BLaER1 treated with 17β-estradiol and CSF1 and Interleukin-3, amounts not matched to agents 10 nM and 100 nM (cell line): Measurements from ENCODE around the gene TAF11L3.
"Not testable (repeated sequence)": the region's sequence is repeated elsewhere in the genome, so short reads cannot be mapped to it uniquely, and the experiment has no call there.

Experiments
- H3K27ac ChIP-seq, 11 experiments: shearing (Covaris generic); formaldehyde crosslinking; 2 replicates each; pipeline ENCODE4 v1.8.1; 2022
- H3K27me3 ChIP-seq, 11 experiments: shearing (Covaris generic); formaldehyde crosslinking; 2 replicates each; pipeline ENCODE4 v1.8.1; 2022
- H3K36me3 ChIP-seq, 11 experiments: shearing (Covaris generic); formaldehyde crosslinking; 2 replicates each; pipeline ENCODE4 v1.8.1; 2022
- H3K4me1 ChIP-seq, 10 experiments: shearing (Covaris generic); formaldehyde crosslinking; 2 replicates each; pipeline ENCODE4 v1.8.1; 2022
- H3K4me2 ChIP-seq, 11 experiments: shearing (Covaris generic); formaldehyde crosslinking; 2 replicates each; pipeline ENCODE4 v1.8.1; 2022
- H3K4me3 ChIP-seq, 10 experiments: shearing (Covaris generic); formaldehyde crosslinking; 2 replicates each; pipeline ENCODE4 v1.8.1; 2022
- H3K9ac ChIP-seq, 11 experiments: shearing (Covaris generic); formaldehyde crosslinking; 2 replicates each; pipeline ENCODE4 v1.8.1; 2022
- H3K9me3 ChIP-seq, 11 experiments: shearing (Covaris generic); formaldehyde crosslinking; replicated peaks in 1 of 11; 2 replicates each; pipeline ENCODE4 v1.8.1; 2022
- H4K20me1 ChIP-seq, 11 experiments: shearing (Covaris generic); formaldehyde crosslinking; 2 replicates each; pipeline ENCODE4 v1.8.1; 2022
- Cebpa-rat ChIP-seq, 11 experiments: shearing (Covaris generic); IDR thresholded peaks; 2 replicates each; pipeline ENCODE4 v1.8.1; 2022

TAF11L3 gene

GRCh38 chr5:17492770-17493169 lies 25.4 kb upstream of the TAF11L3 start:
- H3K27ac ChIP-seq = no peak overlapping the region
- H4K20me1 ChIP-seq = no peaks in the 10 kb centered on the region
- H3K9ac ChIP-seq = no peak overlapping the region
- H3K27me3 ChIP-seq = no peaks in the 10 kb centered on the region
- no peaks in the 10 kb centered on the region for H3K36me3 ChIP-seq
- H3K9me3 ChIP-seq = peaks cover 0 to 13% (median 4%) of the 10 kb centered on the region in 11 experiments; a peak in 6 of 22 replicates
- no peak overlapping the region for H3K4me3 ChIP-seq
- no peak overlapping the region for H3K4me2 ChIP-seq
- no peak for TF ChIP-seq Cebpa-rat (IDR thresholded peaks at IDR 0.05)
- H3K4me1 ChIP-seq = peaks cover 0 to 8% (median 0%) of the 10 kb centered on the region in 10 experiments; a peak in 2 of 20 replicates

DNA sequence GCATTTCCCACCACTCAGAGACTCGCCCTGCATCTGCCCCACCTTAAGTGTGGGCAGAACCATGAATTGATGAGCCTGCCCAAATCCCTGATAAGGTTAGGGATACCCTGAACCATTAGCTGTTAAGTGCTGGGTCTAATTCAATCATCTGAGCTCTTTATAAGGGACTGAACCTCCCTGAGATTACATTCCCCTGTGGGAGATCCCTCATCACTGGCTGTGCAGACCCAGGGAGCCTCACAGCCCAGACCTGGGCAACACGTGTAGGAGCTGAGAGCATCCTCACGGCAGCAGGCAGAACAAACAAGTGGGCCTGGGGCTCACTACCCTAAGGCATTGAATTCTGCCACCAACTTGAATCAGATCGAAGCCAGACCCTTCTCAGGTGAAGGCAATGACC lies 20.7 kb upstream of the TAF11L3 start:
- no peaks in the 10 kb centered on the region for H3K4me1 ChIP-seq
- H3K36me3 ChIP-seq = no peaks in the 10 kb centered on the region
- no peak overlapping the region for H3K27ac ChIP-seq
- no peaks in the 10 kb centered on the region for H4K20me1 ChIP-seq
- no peaks in the 10 kb centered on the region for H3K27me3 ChIP-seq
- no peak for TF ChIP-seq Cebpa-rat (IDR thresholded peaks at IDR 0.05)
- peaks cover 0 to 6% (median 4%) of the 10 kb centered on the region in 11 experiments; a peak in 5 of 22 replicates for H3K9me3 ChIP-seq
- no peak overlapping the region for H3K4me3 ChIP-seq
- H3K4me2 ChIP-seq = no peak overlapping the region
- H3K9ac ChIP-seq = no peak overlapping the region

DNA sequence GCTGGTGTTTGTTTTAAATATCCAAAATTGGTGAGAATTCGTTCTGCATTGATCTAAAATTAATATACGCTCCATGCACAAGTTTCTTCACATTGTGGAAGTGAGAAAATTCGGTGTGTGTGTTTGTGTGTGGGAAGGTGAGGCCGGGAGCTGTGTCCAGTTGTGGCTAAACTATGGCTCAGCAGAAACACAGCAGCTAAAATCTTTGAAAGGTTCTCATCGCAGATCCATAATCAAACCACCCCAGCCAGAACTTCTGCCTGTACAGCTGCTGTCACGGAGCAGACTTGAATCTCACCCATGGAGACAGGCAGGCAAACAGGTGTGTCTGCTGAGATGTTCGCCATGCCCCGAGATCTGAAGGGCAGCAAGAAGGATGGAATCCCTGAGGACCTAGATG lies 20.2 kb upstream of the TAF11L3 start, which contains the start of gene TAF11L2:
TAF11L2 (plus strand) TSS at position 301 of the 400 bp plus-strand sequence.
- not testable (repeated sequence) for H3K27me3 ChIP-seq, H4K20me1 ChIP-seq, H3K27ac ChIP-seq, H3K4me3 ChIP-seq, H3K4me2 ChIP-seq, H3K36me3 ChIP-seq, H3K9ac ChIP-seq, H3K9me3 ChIP-seq, H3K4me1 ChIP-seq

GRCh38 chr5:17511775-17512325 lies 6.3 kb upstream of the TAF11L3 start:
- H3K36me3 ChIP-seq = no peaks in the 10 kb centered on the region
- TF ChIP-seq Cebpa-rat (IDR thresholded peaks at IDR 0.05) = no peak

GRCh38 chr5:17517526-17517925 lies 641 bp upstream of the TAF11L3 start:
- H4K20me1 ChIP-seq = not testable (repeated sequence)

More at GRCh38 chr5:17511775-17512325, 6.3 kb upstream of the TAF11L3 start:
- Histone ChIP-seq H3K27ac (no peak overlapping the region), H4K20me1 (no peaks in the 10 kb centered on the region), H3K9ac (no peak overlapping the region), H3K9me3 (no peaks in the 10 kb centered on the region), H3K4me2 (no peak overlapping the region), H3K4me3 (no peak overlapping the region), H3K4me1 (no peaks in the 10 kb centered on the region), H3K27me3 (no peaks in the 10 kb centered on the region)

GRCh38 chr5:17519508-17519907 lies 1.3 kb downstream of the TAF11L3 start:
- H3K9ac ChIP-seq, H3K4me3 ChIP-seq, H3K9me3 ChIP-seq, H3K27ac ChIP-seq, H3K36me3 ChIP-seq, H3K4me2 ChIP-seq, H3K27me3 ChIP-seq, H4K20me1 ChIP-seq, H3K4me1 ChIP-seq: not testable (repeated sequence)

More at GRCh38 chr5:17517526-17517925, 641 bp upstream of the TAF11L3 start:
- H3K4me1 ChIP-seq, H3K4me2 ChIP-seq, H3K27ac ChIP-seq, H3K9ac ChIP-seq, H3K27me3 ChIP-seq, H3K36me3 ChIP-seq, H3K4me3 ChIP-seq, H3K9me3 ChIP-seq: not testable (repeated sequence)

DNA sequence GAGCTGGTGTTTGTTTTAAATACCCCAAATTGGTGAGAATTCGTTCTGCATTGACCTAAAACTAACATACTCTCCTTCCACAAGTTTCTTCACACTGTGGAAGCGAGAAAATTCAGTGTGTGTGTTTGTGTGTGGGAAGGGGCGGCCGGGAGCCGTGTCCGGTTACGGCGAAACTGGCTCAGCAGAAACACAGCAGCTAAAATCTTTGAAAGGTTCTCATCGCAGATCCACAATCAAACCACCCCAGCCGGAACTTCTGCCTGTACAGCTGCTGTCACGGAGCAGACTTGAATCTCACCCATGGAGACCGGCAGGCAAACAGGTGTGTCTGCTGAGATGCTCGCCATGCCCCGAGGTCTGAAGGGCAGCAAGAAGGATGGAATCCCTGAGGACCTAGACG lies 3.3 kb downstream of the TAF11L3 start, which contains the start of gene TAF11L4:
TAF11L4 (plus strand) TSS at position 301 of the 400 bp plus-strand sequence.
- not testable (repeated sequence) for H3K4me3 ChIP-seq, H3K9me3 ChIP-seq

GRCh38 chr5:17524935-17525334 lies 6.8 kb downstream of the TAF11L3 start, which contains the start of gene TAF11L5:
Gene TAF11L5, plus strand, starts transcription at chr5:17525235.
- not testable (repeated sequence) for H3K4me3 ChIP-seq, H3K36me3 ChIP-seq, H3K9me3 ChIP-seq, H3K27ac ChIP-seq, H3K27me3 ChIP-seq, H3K9ac ChIP-seq, H4K20me1 ChIP-seq, H3K4me1 ChIP-seq, H3K4me2 ChIP-seq

More for the DNA sequence above, 3.3 kb downstream of the TAF11L3 start, which contains the start of gene TAF11L4:
- H3K27me3 ChIP-seq, H3K4me1 ChIP-seq, H3K4me2 ChIP-seq, H4K20me1 ChIP-seq, H3K27ac ChIP-seq, H3K9ac ChIP-seq, H3K36me3 ChIP-seq: not testable (repeated sequence)

DNA sequence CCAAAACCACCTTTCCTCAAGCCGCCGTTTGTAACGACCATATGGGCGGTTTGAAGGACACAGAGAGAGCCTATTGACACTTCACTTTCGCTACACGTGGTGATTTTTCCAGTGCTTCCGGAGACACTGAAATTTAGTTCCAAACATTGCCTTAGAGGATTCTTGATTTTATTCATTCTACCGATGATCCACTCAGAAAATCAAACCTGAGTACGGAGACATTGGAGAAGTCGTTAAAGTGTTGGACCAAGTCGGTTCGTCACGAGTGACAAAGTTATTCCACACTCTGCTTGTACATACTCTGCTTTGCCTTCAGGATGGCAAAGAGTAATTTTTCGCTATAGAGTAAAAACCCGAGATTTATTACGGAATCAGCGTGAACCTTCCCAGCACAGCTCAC lies 8.3 kb downstream of the TAF11L3 start:
- not testable (repeated sequence) for H3K36me3 ChIP-seq, H3K27ac ChIP-seq, H3K9me3 ChIP-seq, H3K4me3 ChIP-seq, H3K27me3 ChIP-seq, H3K4me1 ChIP-seq, H3K4me2 ChIP-seq, H3K9ac ChIP-seq, H4K20me1 ChIP-seq

GRCh38 chr5:17528369-17528768 lies 10.2 kb downstream of the TAF11L3 start, which contains the start of gene TAF11L6:
Gene TAF11L6, plus strand, starts transcription at chr5:17528669.
- H4K20me1 ChIP-seq, H3K9ac ChIP-seq, H3K4me2 ChIP-seq, H3K36me3 ChIP-seq, H3K9me3 ChIP-seq, H3K4me1 ChIP-seq, H3K27me3 ChIP-seq, H3K4me3 ChIP-seq, H3K27ac ChIP-seq: not testable (repeated sequence)
